Psoas muscle (tissue), 8 donors: ENCODE measurements around the gene ANKRD23. TPM values are rescaled to one million over a fixed set of nuclear protein-coding genes. Genes with fewer than 3 reads are reported as not detected.

Experiments
- ATAC-seq, 4 donors: fragments of 200-7000 bp; cut with Tn5 transposase; one replicate each; pipeline ENCODE4 v1.9.1; 2020; ENCODE audit warnings: moderate library complexity in 3 of 4, mild to moderate bottlenecking in 2 of 4
- DNase-seq, 2 donors: peaks; one replicate each; pipeline ENCODE4 v3.0.0-alpha.2; 2020
- H3K27ac ChIP-seq: fragments of 200-600 bp; one replicate; pipeline ENCODE4 v1.8.0; 2022
- H3K27me3 ChIP-seq, 3 donors: fragments of 200-600 bp in 1 of 3; one replicate each; pipeline versions ENCODE4 v1.6.1 to v1.8.0; 2013 to 2022; ENCODE audit warnings: low read length in 2 of 3, mild to moderate bottlenecking in 2 of 3, moderate library complexity in 1 of 3; ENCODE audit not compliant: insufficient read depth in 3 of 3
- H3K36me3 ChIP-seq, 2 donors: fragments of 200-600 bp in 1 of 2; one replicate each; pipeline versions ENCODE4 v1.6.1 to v1.8.0; 2013 to 2022; ENCODE audit warnings: low read depth in 1 of 2, mild to moderate bottlenecking in 1 of 2, moderate library complexity in 1 of 2; ENCODE audit not compliant: insufficient read depth in 1 of 2
- H3K4me1 ChIP-seq: fragments of 200-600 bp; one replicate; pipeline ENCODE4 v1.8.0; 2022
- H3K4me3 ChIP-seq: fragments of 200-600 bp; one replicate; pipeline ENCODE4 v1.8.0; 2022; ENCODE audit warnings: mild to moderate bottlenecking
- H3K9me3 ChIP-seq: fragments of 200-600 bp; one replicate; pipeline ENCODE4 v1.8.0; 2022
- WGBS, 3 donors: extraction: QIAGEN DNeasy Blood & Tissue Kit; methylation state at CpG; one replicate each; pipeline versions ENCODE4 v1.1.6 to v1.1.7; 2013; 5-methylcytosine and 5-hydroxymethylcytosine counted together
- intact Hi-C, 2 donors: fragments of 100-400 bp; cut with DNase I; formaldehyde crosslinking; loops; one replicate each; pipeline versions ENCODE4 v1.11.0 to v1.14.2; 2022
- polyA plus RNA-seq, 3 donors: library from polyadenylated mRNA; stranded (reverse); fragments of 200-250 nt; gene quantifications; one replicate each; pipeline ENCODE4 v1.2.3, GENCODE V29; 2013
- total RNA-seq, 4 donors: library from RNA; stranded (reverse); fragmentation: NEBNext Ultra II Directional in 2 of 4; extraction: Animal tissue kit (Norgen Biotek cat#: 25700) in 2 of 4; gene quantifications; one replicate each; pipeline versions ENCODE4 v1.2.1 to v1.2.4, GENCODE V29; 2021 to 2023
- TF ChIP-seq, protein P1 (sequence below): fragments of 200-600 bp; IDR thresholded peaks from one replicate; pipeline ENCODE4 v1.8.0; 2022; ENCODE audit warnings: antibody characterized with exemption
- donor health status: healthy with polysubstance abuse.
- donor health status: DM: no; HTN: no; CAD: no; lungs with moderate emphysema.
- donor health status: Bipolar disorder and iron deficiency.
- donor health status: healthy.
- donor health status: DM: yes; HTN: yes; CAD: no.
- donor health status: DM: no; HTN: no; CAD: no.
- donor health status: DM: no; HTN: no; CAD: no.
- donor health status: DM: yes; HTN: yes; CAD: no.

ANKRD23 gene
- total and polyA plus RNA-seq, 7 donors, result 256 to 1,374 (median 788) TPM

DNA sequence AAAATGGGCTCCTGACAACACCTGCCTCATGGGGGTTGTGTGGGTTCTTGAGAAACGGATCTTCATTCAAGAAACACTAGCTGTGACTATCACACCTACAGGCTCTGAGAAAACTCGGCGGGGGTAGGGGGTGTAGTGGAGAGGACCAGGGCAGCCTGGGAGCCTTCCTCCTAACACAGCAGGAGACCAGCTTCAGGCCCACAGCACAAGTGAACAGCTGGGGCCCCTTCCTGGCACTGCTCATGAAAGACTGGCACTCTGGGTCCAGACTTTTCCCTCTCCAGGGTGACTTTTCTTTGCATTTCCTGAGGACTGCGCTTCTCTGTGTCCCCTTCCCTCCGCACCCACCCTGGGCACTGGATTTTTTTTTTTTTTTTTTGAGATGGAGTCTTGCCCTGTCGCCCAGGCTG is 33.2 kb upstream of the ANKRD23 start:
- WGBS, 3 donors, result 73 to 80% (median 74%) methylated on average over 6 of the region's 6 CpGs
- Histone ChIP-seq H3K27me3 (no peaks in the 10 kb centered on the region), H3K9me3 (no peaks in the 10 kb centered on the region), H3K27ac (no peak overlapping the region), H3K4me1 (peaks cover 15% of the 10 kb centered on the region), H3K4me3 (no peak overlapping the region), H3K36me3 (no peaks in the 10 kb centered on the region)
- DNase-seq (no peak), ATAC-seq (no peak)
- intact Hi-C loops, result loop anchor here in 1 of 2 donors (5.0 kb wide), 1 partner anchor 35 kb away; no protein-coding TSS in a partner anchor
- TF ChIP-seq, protein P1, sequence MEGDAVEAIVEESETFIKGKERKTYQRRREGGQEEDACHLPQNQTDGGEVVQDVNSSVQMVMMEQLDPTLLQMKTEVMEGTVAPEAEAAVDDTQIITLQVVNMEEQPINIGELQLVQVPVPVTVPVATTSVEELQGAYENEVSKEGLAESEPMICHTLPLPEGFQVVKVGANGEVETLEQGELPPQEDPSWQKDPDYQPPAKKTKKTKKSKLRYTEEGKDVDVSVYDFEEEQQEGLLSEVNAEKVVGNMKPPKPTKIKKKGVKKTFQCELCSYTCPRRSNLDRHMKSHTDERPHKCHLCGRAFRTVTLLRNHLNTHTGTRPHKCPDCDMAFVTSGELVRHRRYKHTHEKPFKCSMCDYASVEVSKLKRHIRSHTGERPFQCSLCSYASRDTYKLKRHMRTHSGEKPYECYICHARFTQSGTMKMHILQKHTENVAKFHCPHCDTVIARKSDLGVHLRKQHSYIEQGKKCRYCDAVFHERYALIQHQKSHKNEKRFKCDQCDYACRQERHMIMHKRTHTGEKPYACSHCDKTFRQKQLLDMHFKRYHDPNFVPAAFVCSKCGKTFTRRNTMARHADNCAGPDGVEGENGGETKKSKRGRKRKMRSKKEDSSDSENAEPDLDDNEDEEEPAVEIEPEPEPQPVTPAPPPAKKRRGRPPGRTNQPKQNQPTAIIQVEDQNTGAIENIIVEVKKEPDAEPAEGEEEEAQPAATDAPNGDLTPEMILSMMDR, result no peak

DNA sequence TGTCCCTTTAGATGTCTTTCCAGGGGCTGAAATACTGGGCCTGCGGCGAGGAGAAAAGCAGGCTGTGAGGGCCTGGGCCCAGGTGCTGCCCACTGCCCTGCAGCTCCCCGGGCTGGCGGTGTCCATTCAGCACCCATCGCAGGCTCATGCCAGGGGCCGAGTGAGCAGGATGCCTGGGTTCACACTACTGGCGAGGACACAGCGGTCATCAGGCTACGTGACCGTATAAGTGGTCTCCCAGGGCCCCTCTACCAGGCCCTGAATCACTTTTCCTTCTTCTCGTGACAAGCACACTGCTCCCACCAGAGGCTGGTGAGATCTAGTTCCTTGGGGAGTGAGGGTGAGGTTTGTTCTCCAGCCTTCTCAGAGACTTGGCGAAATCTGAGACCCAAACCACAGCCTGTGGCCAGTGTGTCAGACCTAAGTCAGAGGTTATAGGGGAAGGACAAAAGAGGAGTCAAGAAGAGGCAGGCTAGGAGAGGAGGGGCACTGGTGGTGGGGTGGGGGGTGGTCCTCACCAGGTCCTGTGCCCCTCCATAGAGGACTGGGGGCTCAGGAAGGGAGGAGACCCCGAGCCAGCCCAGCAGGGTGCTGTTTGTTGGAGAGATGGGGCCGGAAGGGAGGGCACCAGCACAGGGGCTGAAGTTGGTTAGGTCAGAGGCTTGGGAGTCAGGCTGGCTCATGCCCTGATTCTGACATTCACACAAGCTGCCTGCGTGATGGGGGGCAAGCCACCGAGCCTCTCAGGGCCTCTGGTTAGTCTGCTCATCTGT is 32.6 kb upstream of the ANKRD23 start:
- 85 to 91% (median 87%) methylated on average over 16 of the region's 16 CpGs for WGBS, 3 donors
- H3K4me1 ChIP-seq, result peaks cover 15% of the 10 kb centered on the region
- no peak overlapping the region for H3K27ac ChIP-seq
- no peak overlapping the region for H3K4me3 ChIP-seq
- ATAC-seq (peak in 1 of 4 donors; percentile 26), DNase-seq (no peak)
- H3K9me3 ChIP-seq, result no peaks in the 10 kb centered on the region
- H3K27me3 ChIP-seq, result no peaks in the 10 kb centered on the region
- intact Hi-C loops, result loop anchor here in 1 of 2 donors (5.0 kb wide), 1 partner anchor 36 kb away; no protein-coding TSS in a partner anchor
- TF ChIP-seq, protein P1, result no peak
- H3K36me3 ChIP-seq, result no peaks in the 10 kb centered on the region

DNA sequence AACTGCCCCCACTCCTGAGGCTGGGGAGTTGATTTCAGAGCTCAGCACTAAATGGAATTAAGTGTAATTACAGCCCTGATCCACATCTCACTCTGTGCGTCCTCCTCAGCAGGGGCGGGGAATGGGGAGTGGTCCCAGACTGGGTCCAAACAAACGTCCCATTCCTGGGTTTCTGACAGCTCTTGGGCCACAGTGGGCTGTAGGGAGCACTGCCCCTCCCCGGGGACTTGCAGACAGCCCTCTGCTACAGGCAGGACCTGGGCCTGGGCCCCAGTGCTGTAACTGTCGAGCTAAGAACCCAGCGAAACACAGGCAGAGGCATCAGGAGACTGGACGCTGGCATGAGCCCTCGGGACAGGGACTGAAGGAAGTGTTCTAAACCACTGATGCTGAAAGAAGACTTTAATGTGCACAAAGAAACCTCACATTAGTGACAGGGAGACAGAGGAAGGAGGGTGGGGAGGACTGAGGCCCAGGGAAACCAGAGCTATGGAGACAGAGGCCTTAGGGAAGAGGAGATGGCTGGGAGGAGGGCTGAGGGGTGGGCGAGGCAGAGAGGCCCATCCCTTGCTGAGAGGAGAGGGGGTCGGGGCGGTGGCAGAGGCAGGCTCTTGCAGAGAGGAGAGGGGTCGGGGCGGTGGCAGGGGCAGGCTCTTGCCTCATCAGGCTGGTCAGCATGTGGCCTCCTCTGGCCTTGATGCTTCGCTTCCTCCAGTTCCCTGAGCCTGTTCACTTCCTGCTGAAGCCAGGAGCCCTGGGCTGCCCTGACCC is 31.9 kb upstream of the ANKRD23 start:
- H3K36me3 ChIP-seq, result no peaks in the 10 kb centered on the region
- H3K4me3 ChIP-seq, result no peak overlapping the region
- intact Hi-C loops, result loop anchor here in 1 of 2 donors (5.0 kb wide), 1 partner anchor 37 kb away; no protein-coding TSS in a partner anchor
- ATAC-seq, result no peak
- H3K9me3 ChIP-seq, result no peaks in the 10 kb centered on the region
- no peak for DNase-seq
- H3K4me1 ChIP-seq, result peaks cover 15% of the 10 kb centered on the region
- H3K27ac ChIP-seq, result no peak overlapping the region
- TF ChIP-seq, protein P1, result no peak
- WGBS, 3 donors, result 80 to 84% (median 84%) methylated on average over 12 to 14 of the region's 14 CpGs
- no peaks in the 10 kb centered on the region for H3K27me3 ChIP-seq

GRCh38 chr2:96874198-96874831 is 30.5 kb upstream of the ANKRD23 start:
- H3K4me3 ChIP-seq, result no peak overlapping the region
- H3K9me3 ChIP-seq, result no peaks in the 10 kb centered on the region
- peak overlapping the region; percentile 46 for H3K27ac ChIP-seq
- peaks cover 15% of the 10 kb centered on the region for H3K4me1 ChIP-seq
- H3K27me3 ChIP-seq, result no peaks in the 10 kb centered on the region
- DNase-seq, result no peak
- intact Hi-C loops, result loop anchor here in 1 of 2 donors (5.0 kb wide), 1 partner anchor 38 kb away; no protein-coding TSS in a partner anchor
- no peaks in the 10 kb centered on the region for H3K36me3 ChIP-seq
- TF ChIP-seq, protein P1, result no peak
- 19 to 27% (median 26%) methylated on average over 18 of the region's 18 CpGs for WGBS, 3 donors
- peak in 2 of 4 donors; percentile 28 to 42 for ATAC-seq
